NCI-H524 (cell line): ENCODE measurements around the gene SPI1.

Experiments
- DNase-seq, 2 experiments: peaks; one replicate each; lab custom pipeline; 2025; lab: John Stamatoyannopoulos, UW

SPI1 gene

DNA sequence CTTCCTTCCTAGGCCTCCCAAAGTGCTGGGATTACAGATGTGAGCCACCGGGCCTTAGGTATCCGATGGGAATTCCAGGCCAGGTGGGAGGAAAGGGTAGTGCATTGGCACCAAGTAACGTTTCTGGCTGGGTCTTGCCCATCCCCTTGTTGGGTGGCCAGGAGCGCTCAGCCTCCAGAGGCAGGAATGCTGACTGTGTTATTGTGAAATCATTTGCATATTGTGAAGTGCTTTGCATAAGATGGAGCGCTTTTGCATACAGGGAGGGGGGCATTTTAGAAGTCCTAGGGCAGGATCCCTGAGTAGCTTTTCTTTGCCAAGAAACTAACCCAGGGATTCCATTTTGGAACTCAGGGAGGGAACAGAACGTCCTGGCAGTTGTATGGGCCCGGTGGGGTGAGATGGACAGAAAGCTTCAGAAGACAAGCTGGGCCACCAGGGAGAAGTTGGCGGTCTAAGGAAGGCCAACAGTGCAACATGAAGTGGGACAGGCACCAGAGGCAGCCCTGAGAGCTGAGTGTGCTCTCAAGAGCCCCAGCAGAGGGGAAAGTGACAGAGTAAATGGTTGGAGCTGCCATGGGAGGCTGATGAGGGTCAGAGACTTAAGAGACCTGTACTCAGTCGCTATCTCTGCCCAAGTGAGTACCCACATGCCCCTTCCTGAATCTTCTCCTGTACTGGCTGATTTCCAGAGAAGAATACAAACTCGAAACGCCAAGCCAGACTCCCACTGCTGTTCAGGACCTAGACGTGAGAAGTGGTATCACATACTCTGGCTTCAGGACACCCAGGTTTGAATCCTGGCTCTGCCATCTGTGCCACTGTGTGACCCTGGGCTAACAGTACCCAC lies 28.8 kb upstream of the SPI1 start:
- no peak for DNase-seq

GRCh38 chr11:47403571-47403970 lies 25.2 kb upstream of the SPI1 start:
- no peak for DNase-seq

DNA sequence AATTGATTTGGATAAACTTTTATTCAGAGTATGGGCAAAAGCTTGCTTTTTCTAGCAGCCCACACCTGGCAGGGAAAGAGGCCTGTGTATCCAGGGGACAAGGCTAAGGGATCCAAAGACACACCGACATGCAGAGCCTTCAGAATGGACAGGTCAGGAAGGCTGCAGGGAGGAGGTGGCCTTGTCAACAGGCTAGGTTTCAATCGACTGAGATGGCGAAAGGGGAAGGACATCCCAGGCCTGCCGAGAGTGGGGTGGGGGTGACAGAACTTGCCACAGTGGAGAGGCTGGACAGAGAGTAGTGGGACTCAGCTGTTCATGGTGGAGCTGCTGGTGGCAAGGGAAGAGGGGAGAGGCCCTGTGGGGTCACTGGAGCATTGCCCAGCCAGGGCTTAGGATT lies 24.8 kb upstream of the SPI1 start:
- no peak for DNase-seq

DNA sequence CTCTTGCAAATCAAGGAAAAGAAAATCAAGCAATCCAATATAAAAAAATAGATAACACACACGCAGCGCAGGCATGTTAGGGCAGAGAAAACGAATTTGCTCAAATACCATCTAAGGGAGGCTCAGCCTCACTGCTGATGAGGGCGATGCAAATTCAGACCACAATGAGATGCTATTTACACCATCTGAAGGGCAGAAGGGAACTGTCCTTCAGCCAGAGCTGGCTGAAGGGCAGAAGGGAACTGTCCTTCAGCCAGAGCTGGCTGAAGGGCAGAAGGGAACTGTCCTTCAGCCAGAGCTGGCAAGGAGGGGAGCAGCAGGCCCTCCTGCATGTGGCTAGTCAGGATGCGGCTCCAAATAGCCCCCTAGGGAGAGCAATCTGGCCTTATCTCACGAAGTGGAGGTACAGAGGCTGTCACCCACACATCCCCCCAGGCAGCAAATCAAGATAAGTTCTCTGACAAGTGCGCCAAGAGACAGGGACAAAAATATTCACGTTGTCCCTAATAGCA lies 22.5 kb upstream of the SPI1 start:
- DNase-seq = no peak

- DNase-seq = no peak
These were observed 21.8 kb upstream of the SPI1 start for GRCh38 chr11:47399860-47400767.

DNA sequence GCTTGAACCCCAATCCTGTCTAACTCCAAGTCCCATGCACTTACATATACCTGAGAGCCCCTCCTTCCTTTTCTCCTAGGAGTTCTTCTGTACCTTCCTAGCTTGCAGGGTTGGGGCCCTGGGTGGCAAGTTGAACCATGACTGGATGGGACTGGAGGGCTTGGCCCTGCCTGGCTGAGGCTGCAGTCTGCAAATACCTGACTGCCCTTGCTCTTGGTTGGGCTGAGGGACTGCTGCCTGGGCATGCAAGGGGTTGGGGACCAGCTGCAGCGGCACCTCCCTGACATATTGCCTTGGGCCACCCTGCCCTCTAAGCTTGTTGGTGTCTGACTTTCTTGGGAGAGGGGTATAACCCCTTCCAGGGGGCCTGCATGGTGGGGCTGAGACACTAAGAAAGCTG lies 20.2 kb upstream of the SPI1 start:
- no peak for DNase-seq

DNA sequence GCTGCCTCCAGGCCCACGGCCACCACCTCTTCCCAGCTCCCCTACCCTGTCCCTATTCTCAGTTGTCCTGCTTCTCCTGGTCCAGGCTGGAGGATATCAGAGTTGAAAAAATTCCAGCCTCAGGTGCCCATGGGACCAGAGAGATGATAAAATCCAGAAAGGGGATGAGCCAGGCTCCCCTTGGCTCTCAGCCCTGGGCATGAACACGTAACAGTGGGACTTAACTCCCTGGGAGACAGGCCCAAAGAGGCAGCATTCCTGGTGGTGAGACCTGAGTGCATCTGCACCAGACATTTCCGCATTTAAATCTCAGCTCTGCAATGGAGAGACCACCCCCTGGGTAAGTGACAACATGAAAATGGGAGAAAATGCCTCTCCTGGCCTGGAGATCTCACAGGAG lies 19.7 kb upstream of the SPI1 start:
- DNase-seq = no peak

- no peak for DNase-seq
These were observed 17.6 kb upstream of the SPI1 start for GRCh38 chr11:47396049-47396320.

DNA sequence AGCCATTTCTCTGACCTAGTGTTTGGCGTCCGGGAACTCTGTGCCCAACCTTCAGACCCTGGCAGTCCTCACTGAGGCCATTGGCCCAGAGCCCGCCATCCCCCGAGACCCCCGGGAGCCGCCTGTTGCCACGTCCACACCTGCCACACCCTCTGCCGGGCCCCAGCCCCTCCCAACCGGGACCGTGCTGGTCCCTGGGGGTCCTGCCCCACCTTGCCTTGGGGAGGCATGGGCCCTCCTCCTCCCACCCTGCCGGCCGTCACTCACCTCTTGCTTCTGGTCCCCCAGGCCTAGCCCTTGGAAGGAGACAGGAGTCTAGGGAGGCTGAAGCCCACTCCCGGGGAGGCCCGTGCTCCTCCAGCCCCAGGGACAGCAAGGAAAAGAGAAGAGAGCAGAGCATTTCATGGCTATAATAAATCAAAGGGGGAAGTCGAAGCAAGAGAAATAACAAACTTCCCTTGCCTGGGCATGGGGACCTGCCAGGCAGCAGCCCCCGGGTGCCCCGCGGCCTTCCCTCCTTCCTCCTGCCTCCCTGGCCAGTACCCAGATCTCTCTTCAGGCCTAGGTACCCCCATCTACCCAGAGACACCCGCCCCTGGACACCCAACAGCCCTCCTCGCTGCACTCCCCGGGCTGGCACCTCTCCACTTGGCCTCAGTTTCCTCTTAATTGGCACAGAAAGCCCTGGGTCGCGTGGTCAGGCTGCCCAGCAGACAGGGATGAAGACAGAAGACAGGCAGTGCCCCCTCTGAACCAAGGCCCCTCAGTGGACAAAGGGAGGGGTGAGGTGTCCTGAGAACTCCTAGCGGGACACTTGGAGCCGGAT lies 17.1 kb upstream of the SPI1 start:
- DNase-seq = no peak

DNA sequence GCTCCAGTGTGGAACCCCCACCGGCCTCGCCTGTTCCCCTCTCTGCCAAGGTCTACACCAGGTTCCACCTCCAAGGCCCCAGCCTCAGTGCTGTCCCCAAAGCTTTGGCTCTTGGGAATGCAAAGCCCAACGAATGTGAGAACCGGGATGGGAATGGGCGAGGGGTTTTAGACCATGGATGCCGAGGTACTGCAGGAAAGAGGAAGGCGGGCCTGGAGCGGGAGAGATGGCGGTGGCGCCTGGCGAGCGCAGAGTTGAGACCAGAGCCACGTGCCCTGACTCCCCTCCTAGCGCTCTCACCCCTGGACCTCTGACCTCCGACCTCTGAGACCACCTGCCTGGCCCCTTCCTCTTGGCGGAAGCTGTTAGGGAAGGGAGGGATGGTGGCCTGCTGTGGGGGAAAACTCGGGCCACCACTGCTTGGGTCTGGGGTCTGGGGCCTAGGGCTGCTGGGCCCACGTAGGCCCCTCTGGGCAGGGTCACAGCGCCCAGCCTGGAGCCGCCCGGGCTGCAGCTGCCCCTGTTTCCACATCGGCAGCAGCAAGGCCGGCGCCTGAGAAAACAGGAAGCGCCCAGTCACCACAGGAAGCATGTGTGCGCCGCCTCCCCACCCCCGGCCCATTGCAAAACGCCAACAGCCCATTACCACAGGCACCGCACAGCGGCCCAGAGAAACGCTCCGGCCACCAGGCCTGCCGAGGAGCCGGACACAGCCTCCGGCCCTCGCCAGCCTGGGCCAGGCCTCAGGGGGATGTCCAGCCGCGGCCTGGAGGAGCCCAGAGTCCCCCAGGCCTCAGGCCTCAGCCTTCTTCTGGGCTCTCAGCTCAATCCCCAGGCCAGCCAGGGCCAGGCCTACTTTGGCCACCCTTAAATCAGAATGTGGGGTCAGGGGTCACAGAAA lies 16.2 kb upstream of the SPI1 start:
- DNase-seq = no peak

GRCh38 chr11:47394050-47394321 lies 15.6 kb upstream of the SPI1 start:
- no peak for DNase-seq

DNA sequence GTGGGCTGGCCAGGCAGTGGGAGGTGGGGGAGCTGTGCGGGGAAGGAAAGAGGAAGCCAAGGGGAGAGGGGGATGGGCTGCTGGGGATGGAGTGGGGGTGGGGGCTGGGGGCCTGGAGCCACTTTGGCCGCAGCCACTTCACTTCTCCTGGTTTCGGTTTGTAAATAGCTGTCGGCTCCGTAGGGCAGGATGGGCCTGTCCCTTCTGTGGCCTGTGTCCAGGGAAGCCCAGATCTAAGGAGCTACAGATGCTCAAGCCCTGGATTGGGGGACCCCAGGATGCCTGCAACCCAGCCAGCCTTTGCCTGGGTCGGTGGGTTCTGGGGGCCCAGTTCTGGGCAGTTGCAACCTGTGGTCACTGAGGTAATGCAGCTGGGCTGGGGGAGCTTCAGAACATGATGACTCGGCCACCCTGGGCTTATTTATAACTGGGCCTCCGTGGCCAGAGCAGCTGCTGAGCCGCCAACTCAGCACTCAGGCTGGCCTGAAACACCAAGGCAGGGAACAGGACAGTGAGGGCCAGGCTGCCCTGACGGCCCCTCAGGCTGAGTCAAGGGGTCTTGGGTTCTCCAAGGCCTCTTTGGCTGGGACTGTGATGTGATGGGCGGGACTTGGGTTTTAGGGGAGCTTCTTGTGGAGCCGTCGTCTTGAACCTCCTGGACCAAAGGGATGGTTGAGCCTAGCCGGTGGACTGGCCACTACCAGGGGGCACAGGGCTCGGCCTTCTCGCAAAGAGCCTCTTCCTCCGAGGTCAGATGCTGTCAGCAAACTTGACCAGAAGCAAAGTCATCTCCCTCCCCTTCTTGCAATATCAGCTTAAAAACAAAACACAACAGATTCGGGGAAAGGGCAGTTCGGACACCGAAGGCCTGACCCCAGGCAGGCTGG lies 15.1 kb upstream of the SPI1 start:
- no peak for DNase-seq

- no peak for DNase-seq
These were observed 14.3 kb upstream of the SPI1 start for GRCh38 chr11:47392546-47393162.

GRCh38 chr11:47391711-47392432 lies 13.5 kb upstream of the SPI1 start:
- no peak for DNase-seq

GRCh38 chr11:47391077-47391583 lies 12.8 kb upstream of the SPI1 start:
- DNase-seq = no peak

DNA sequence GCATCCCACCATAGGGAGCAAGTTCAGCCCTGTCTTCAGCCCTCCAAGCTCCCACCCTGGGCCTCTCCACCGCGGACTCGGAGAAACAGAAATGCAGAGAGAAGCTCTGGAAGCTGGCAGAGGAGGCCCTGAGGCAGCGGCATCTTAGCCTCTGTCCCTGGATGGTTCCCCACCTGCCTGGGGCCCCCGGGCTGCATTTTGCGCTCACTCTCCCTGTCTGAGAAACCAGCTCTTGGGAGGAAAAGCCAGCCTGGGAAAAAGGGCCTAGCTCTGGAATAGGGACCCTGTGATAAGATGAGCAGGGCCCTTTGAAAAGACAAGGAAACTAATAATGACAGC lies 12.0 kb upstream of the SPI1 start:
- DNase-seq = no peak

- DNase-seq = no peak
These were observed 11.5 kb upstream of the SPI1 start for GRCh38 chr11:47389577-47390421.
